Chondrocyte (in vitro differentiated cells): Measurements from ENCODE around the gene LDAH. TPM values are rescaled to one million over a fixed set of nuclear protein-coding genes. Genes with fewer than 3 reads are reported as not detected.
"Not testable (repeated sequence)": the region's sequence is repeated elsewhere in the genome, so short reads cannot be mapped to it uniquely, and the experiment has no call there.

ENCODE experiments used
- DNase-seq: peaks from one replicate; pipeline ENCODE4 v3.0.0; 2021; ENCODE audit warnings: mixed read lengths, low spot score
- H3K27ac Mint-ChIP-seq: one replicate; pipeline ENCODE4 v1.8.0; 2021; ENCODE audit warnings: mild to moderate bottlenecking, moderate library complexity, mixed read lengths; ENCODE audit not compliant: unreplicated experiment
- H3K27me3 Mint-ChIP-seq: 2 replicates; pipeline ENCODE4 v1.8.0; 2021; ENCODE audit warnings: low read depth, mixed read lengths
- H3K36me3 Mint-ChIP-seq: 2 replicates; pipeline ENCODE4 v1.8.0; 2021; ENCODE audit warnings: low read depth, mixed read lengths
- H3K4me1 Mint-ChIP-seq: 2 replicates; pipeline ENCODE4 v1.8.0; 2021; ENCODE audit warnings: low read depth, mild to moderate bottlenecking, mixed read lengths
- H3K4me3 Mint-ChIP-seq: one replicate; pipeline ENCODE4 v1.8.0; 2021; ENCODE audit warnings: mild to moderate bottlenecking, moderate library complexity, mixed read lengths; ENCODE audit not compliant: unreplicated experiment
- H3K9me3 Mint-ChIP-seq: 2 replicates; pipeline ENCODE4 v1.8.0; 2021; ENCODE audit warnings: low read depth, mixed read lengths
- total RNA-seq: library from RNA; stranded (reverse); gene quantifications from 3 replicates; pipeline ENCODE4 v1.2.1, GENCODE V29; 2021
- TF ChIP-seq, protein P1 (sequence below): fragments of 200-600 bp; sonication (generic); IDR thresholded peaks from 2 replicates; pipeline ENCODE4 v1.5.0; 2021; ENCODE audit warnings: antibody characterized with exemption, mild to moderate bottlenecking, moderate library complexity

The LDAH gene
- total RNA-seq, 1 donor from 2014 or later = 18.1 TPM

DNA sequence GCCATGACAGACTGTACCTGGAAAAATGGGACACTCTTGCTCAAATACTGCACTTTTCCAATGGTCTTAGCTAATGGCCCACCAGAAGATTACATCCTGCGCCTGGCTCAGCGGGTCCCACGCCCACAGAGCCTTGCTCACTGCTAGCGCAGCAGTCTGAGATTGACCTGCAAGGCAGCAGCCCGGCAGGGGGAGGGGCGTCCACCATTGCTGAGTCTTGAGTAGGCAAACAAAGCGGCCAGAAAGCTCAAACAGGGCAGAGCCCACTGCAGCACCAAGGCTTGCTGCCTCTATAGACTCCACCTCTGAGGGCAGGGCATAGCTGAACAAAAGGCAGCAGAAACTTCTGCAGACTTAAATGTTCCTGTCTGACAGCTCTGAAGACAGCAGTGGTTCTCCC lies 111.3 kb downstream of the LDAH start:
- H3K4me1 Mint-ChIP-seq, H3K27me3 Mint-ChIP-seq, H3K9me3 Mint-ChIP-seq, DNase-seq, H3K4me3 Mint-ChIP-seq: not testable (repeated sequence)
- Mint-ChIP-seq H3K36me3 (peaks cover 15% of the 10 kb centered on the region), H3K27ac (peak overlapping the region; percentile 32)

DNA sequence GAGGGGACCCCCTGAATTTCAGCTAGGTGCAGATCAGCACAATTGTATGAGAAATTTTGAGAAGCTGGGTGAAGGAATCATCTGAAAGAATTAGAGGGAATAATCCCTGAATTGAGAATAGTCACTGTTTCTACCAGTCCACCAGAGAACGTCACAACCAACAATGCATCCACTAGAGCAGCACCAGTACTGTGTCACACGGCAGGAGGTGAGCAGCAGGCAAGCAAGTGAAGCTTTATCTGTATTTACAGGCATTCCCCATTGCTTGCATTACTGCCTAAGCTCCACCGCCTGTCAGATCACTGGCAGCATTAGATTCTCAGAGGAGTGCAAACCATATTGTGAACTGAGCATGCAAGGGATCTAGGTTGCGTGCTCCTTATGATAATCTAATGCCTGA lies 115.3 kb downstream of the LDAH start:
- DNase-seq = no peak
- TF ChIP-seq, protein P1, sequence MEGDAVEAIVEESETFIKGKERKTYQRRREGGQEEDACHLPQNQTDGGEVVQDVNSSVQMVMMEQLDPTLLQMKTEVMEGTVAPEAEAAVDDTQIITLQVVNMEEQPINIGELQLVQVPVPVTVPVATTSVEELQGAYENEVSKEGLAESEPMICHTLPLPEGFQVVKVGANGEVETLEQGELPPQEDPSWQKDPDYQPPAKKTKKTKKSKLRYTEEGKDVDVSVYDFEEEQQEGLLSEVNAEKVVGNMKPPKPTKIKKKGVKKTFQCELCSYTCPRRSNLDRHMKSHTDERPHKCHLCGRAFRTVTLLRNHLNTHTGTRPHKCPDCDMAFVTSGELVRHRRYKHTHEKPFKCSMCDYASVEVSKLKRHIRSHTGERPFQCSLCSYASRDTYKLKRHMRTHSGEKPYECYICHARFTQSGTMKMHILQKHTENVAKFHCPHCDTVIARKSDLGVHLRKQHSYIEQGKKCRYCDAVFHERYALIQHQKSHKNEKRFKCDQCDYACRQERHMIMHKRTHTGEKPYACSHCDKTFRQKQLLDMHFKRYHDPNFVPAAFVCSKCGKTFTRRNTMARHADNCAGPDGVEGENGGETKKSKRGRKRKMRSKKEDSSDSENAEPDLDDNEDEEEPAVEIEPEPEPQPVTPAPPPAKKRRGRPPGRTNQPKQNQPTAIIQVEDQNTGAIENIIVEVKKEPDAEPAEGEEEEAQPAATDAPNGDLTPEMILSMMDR = no peak
- peaks cover 15% of the 10 kb centered on the region for H3K4me1 Mint-ChIP-seq
- H3K9me3 Mint-ChIP-seq = no peaks in the 10 kb centered on the region
- no peaks in the 10 kb centered on the region for H3K27me3 Mint-ChIP-seq
- H3K27ac Mint-ChIP-seq = no peak overlapping the region
- H3K36me3 Mint-ChIP-seq = peaks cover 6% of the 10 kb centered on the region
- H3K4me3 Mint-ChIP-seq = no peak overlapping the region

DNA sequence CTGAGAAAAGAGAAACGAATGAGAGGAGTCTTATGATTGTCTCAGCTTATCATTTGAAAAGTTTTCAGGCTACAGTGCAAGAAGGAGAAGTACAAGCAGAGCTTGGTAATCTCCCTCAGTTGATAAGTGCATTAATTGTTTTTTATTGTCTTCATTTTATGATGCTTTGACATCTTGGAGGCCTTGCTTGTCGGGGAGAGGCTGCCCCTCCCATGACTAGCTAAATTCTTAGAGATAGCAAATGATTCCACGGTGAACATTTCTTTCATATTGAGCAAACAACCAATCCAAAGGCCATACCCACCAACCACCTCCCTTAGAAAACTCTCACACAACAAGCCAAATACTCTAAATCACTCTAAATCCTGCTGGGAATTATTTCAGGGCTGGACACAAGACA lies 116.1 kb downstream of the LDAH start:
- DNase-seq = no peak
- Mint-ChIP-seq H3K36me3 (peaks cover 6% of the 10 kb centered on the region), H3K27ac (no peak overlapping the region), H3K9me3 (no peaks in the 10 kb centered on the region), H3K27me3 (no peaks in the 10 kb centered on the region), H3K4me3 (no peak overlapping the region), H3K4me1 (peaks cover 24% of the 10 kb centered on the region)
- TF ChIP-seq, protein P1 = no peak

DNA sequence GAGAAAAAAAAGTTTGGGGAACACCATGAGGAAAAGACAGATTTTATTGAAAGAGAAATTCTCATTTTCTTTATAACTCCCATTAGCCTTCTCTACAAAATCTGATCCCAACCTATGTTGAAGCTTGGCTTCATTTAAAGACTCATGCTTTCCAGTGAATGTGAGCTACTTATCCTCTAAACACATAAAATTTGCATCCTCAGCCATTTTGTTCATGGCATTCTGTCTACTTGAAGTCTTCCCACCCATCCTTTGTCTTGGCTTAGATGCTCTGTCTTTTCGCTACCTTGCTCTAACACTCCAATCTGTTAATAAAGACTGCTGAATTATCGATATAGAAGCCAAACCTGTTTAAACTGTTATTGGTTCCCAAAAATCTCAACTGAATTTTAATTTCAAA lies 116.7 kb downstream of the LDAH start:
- TF ChIP-seq, protein P1 = no peak
- no peak overlapping the region for H3K27ac Mint-ChIP-seq
- H3K4me3 Mint-ChIP-seq = no peak overlapping the region
- peaks cover 29% of the 10 kb centered on the region for H3K4me1 Mint-ChIP-seq
- no peak for DNase-seq
- H3K9me3 Mint-ChIP-seq = no peaks in the 10 kb centered on the region
- no peaks in the 10 kb centered on the region for H3K27me3 Mint-ChIP-seq
- peaks cover 6% of the 10 kb centered on the region for H3K36me3 Mint-ChIP-seq

DNA sequence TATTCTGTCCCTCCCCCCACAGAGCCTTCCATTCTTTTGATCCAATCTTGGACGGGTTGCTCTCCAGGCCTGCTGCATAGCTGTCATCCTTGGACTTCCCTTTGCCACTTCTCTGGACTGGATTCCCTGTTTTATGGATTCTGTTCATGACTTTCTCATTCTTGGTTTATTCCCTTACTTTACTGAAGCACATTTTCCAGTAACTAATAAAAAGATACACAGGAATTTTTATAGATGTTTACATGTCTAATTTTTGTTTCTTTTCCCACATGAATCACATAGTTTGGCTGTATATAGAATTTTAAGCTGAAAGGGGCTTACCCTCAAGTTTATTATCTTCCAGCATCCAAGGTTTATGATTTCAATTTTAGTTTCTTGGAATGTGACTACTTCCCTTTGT lies 118.0 kb downstream of the LDAH start:
- Mint-ChIP-seq H3K27ac (no peak overlapping the region), H3K4me1 (peaks cover 39% of the 10 kb centered on the region), H3K9me3 (no peaks in the 10 kb centered on the region), H3K4me3 (no peak overlapping the region), H3K27me3 (no peaks in the 10 kb centered on the region), H3K36me3 (peaks cover 3% of the 10 kb centered on the region)
- no peak for DNase-seq
- TF ChIP-seq, protein P1 = no peak

DNA sequence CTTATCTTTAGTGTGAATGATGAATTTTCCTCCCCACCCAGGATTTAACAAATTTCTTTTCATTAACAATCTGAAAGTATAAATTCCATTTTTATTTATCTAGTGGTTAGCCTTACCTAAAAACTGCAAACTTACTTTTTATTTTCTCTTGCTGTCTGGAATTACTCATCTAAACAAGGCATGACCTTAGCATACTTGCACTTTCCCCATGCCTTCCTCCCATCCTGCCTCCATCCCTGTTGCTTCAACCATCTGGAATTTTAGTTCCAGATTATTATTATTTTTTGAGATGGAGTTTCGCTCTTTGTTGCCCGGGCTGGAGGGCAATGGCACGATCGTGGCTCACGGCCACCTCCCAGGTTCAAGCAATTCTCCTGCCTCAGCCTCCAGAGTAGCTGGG lies 120.3 kb downstream of the LDAH start:
- peaks cover 59% of the 10 kb centered on the region for H3K4me1 Mint-ChIP-seq
- no peak for DNase-seq
- no peak overlapping the region for H3K4me3 Mint-ChIP-seq
- peak overlapping the region; percentile 37 for H3K27ac Mint-ChIP-seq
- no peaks in the 10 kb centered on the region for H3K27me3 Mint-ChIP-seq
- no peaks in the 10 kb centered on the region for H3K9me3 Mint-ChIP-seq
- peaks cover 3% of the 10 kb centered on the region for H3K36me3 Mint-ChIP-seq
- TF ChIP-seq, protein P1 = no peak
